LNCAP (cell line): ENCODE results near the gene GINS1.

ENCODE experiments used
- TF ChIP-seq, protein P1 (sequence below): fragments of 450-650 bp; IDR thresholded peaks from 2 replicates; pipeline ENCODE4 v1.5.1; 2017; ENCODE audit warnings: mild to moderate bottlenecking

The GINS1 gene

DNA sequence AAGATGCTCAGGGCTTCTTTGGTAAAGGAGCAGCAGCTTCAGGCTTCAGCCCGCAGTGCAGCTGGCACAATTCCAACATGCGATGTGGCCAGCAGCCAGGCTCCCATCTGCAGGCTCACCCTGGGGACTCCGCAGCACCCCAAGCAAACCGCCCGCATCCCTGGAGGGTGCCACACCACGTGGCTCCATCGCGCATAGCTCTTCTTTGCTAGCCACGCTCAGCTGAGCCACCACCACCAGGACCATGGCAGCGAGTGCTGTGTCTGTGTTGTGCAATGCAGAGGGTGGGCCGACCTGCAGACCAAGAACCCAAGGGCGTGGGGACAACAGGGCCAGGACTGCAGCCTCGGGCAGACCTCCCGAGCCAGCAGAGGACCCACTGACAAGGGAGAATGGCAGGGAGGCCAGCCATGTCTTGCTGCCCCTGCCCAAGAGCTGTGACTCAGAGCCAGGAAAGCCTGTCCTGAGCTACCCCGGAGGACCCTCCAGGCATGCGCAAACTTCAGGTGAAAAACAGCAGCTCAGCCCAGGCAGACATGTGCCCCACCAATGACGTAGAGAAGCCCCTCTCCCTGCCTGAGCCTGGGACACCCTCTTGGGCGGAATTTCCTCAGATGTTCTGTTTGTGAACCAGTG is 87.8 kb downstream of the GINS1 start:
- TF ChIP-seq, protein P1, sequence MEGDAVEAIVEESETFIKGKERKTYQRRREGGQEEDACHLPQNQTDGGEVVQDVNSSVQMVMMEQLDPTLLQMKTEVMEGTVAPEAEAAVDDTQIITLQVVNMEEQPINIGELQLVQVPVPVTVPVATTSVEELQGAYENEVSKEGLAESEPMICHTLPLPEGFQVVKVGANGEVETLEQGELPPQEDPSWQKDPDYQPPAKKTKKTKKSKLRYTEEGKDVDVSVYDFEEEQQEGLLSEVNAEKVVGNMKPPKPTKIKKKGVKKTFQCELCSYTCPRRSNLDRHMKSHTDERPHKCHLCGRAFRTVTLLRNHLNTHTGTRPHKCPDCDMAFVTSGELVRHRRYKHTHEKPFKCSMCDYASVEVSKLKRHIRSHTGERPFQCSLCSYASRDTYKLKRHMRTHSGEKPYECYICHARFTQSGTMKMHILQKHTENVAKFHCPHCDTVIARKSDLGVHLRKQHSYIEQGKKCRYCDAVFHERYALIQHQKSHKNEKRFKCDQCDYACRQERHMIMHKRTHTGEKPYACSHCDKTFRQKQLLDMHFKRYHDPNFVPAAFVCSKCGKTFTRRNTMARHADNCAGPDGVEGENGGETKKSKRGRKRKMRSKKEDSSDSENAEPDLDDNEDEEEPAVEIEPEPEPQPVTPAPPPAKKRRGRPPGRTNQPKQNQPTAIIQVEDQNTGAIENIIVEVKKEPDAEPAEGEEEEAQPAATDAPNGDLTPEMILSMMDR = no peak

DNA sequence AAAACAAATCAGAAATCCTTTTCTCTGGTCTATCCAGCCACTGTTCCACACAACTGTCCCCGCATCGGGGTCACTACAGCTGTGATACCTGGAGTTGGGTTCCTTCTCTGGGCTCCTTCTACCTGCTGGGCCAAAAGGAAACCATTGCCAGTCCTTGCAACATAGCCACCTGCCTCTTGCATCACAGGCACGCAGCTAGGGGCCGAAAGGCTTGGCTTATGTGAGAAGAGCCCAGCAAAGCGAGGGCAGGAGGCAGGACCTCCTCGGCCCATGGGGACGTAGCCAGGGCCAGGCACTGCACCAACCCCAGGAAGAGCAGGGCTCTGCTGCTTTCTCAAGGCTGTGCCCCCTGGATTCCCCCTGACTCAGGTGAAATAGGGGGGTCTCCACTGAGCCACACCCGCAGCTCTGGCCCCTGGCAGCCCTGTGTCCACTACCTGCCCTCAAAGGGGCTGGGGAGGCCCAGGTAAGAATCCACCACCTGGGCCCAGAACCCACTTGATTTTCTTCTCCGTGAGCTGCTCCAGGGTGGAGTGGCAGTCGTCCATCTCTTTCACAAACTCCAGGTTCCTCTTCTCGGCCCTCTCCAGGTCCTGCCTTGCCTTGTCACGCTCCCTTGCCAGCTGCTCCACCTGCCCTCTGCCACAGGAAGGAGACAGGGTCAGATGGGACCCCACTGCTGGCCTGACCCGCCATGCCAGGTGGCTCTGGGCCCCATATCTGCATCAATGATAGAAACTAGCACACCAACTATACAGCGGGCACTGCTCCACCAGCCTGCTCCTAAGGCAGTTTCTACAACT is 88.9 kb downstream of the GINS1 start:
- TF ChIP-seq, protein P1 = no peak

DNA sequence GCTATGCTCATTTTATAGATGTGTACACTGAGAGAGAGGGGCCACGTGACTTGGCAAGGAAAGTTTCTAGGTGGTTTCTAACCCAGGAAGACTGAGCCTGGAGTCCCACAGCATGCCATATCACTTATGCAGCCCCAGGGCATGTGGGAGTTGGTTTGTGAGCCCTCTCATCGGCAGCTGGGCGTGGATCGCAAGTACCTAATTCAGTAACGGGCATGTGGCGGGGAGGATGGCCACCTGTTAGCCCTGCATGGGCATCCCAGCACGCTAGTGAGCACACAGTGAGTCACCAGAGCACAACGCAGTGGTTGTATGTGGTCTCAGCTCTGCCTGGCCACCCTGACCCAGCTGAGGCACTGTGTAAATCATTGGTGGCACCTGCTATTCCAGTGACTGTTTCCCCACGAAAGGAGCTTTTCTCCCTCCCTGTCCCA is 89.5 kb downstream of the GINS1 start:
- TF ChIP-seq, protein P1 = no peak

DNA sequence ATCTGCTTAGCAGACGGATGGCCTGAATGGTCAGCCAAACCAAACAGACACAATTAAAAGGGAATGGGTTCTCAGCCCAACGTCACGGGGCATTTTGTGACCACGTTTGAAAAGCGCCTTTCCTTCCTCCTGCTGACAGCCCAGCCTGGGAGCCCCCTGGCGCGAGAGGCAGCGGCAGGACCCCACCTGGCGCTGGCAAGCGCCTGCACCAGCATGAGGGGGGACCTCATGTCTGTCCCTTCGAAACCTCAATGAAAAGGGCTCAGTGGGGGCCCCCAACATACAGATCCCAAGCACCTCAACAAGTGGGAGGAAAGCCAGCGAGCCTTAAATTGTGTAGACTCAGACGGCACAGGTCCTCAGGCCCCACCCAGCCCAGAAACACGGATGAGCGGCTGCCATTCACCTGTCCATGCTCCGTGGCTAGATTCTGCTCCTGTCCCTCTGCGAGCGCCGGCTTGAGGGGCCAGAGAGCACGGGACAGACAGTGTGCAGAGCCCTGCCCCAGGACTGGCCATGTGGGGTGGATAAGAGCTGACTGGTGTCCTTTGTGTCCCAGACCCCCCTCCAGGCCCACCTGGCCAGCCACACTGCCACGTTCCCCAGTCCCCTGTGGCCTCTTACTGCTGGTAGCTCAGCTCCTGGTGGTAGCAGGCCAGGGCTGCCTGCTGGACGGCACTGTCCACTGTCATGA is 90.3 kb downstream of the GINS1 start:
- TF ChIP-seq, protein P1 = no peak
